ENCODE measurements around the gene POU3F2. TPM values are rescaled to one million over a fixed set of nuclear protein-coding genes. Genes with fewer than 3 reads are reported as not detected.

POU3F2 gene
- polyA plus RNA-seq, 2 of the 4 experiments (the other 2 are of a cell fraction) = not detected

- TF ChIP-seq CTCF (IDR thresholded peaks at IDR 0.05) = no peak
- TF ChIP-seq EP300 (IDR thresholded peaks at IDR 0.05) = no peak
- TF ChIP-seq NR3C1 (IDR thresholded peaks at IDR 0.05) = no peak
These were observed 30.1 kb downstream of the POU3F2 start (continued) for GRCh38 chr6:98864497-98864896.

GRCh38 chr6:98871057-98871456, 36.7 kb downstream of the POU3F2 start:
- Histone ChIP-seq H3K27ac (no peak overlapping the region), H3K4me3 (no peak overlapping the region), H3K4me2 (no peak overlapping the region), H3K4me1 (no peaks in the 10 kb centered on the region), H3K9me3 (no peaks in the 10 kb centered on the region)
- ChIA-PET CTCF (no interaction called here), POLR2A (no interaction called here)
- DNase-seq (ENCODE audit: low read depth in 1 of 2, low spot score in 1 of 2) = no peak
- 64% methylated on average over 3 of the region's 3 CpGs for WGBS (ENCODE audit: missing lambda C conversion rate)
- FAIRE-seq = no peak
- ATAC-seq = no peak
- TF ChIP-seq GATA3 (IDR thresholded peaks at IDR 0.05; ENCODE audit: borderline replicate concordance) = no peak
- no peak for TF ChIP-seq JUN (IDR thresholded peaks at IDR 0.05)
- no peak for TF ChIP-seq FOSL2 (IDR thresholded peaks at IDR 0.05)
- no peak for TF ChIP-seq FOSL2 (CRISPR knock-in tag; IDR thresholded peaks at IDR 0.05)
- no peak for TF ChIP-seq HOXA7 (CRISPR knock-in tag; IDR thresholded peaks at IDR 0.05)
- TF ChIP-seq CHD4 (IDR thresholded peaks at IDR 0.05; ENCODE audit: borderline replicate concordance) = no peak
- no peak for TF ChIP-seq CBX2 (IDR thresholded peaks at IDR 0.05; ENCODE audit: borderline replicate concordance, low read depth)

GRCh38 chr6:98871821-98872220, 37.4 kb downstream of the POU3F2 start:
- ATAC-seq = no peak
- CTCF ChIA-PET = no interaction called here
- 77% methylated on average over 3 of the region's 3 CpGs for WGBS (ENCODE audit: missing lambda C conversion rate)
- no peak for DNase-seq (ENCODE audit: low read depth in 1 of 2, low spot score in 1 of 2)
- no peak overlapping the region for H3K4me2 ChIP-seq
- no peak for TF ChIP-seq POLR2A (IDR thresholded peaks at IDR 0.05; ENCODE audit: low read length)
- TF ChIP-seq CTCF (IDR thresholded peaks at IDR 0.05) = no peak
- no peak for TF ChIP-seq PBX3 (IDR thresholded peaks at IDR 0.05)
- TF ChIP-seq SMC3 (IDR thresholded peaks at IDR 0.05) = no peak
- no peak for TF ChIP-seq MAFK (IDR thresholded peaks at IDR 0.05; ENCODE audit: partially characterized antibody)
- no peak for TF ChIP-seq PHF8 (IDR thresholded peaks at IDR 0.05; ENCODE audit: borderline replicate concordance, low read depth)
- TF ChIP-seq JUNB (IDR thresholded peaks at IDR 0.05) = no peak
- no peak for TF ChIP-seq HEYL (CRISPR knock-in tag; IDR thresholded peaks at IDR 0.05)
- TF ChIP-seq CBX2 (IDR thresholded peaks at IDR 0.05; ENCODE audit: borderline replicate concordance, low read depth) = no peak
- no peak for TF ChIP-seq RARB (CRISPR knock-in tag; IDR thresholded peaks at IDR 0.05)
- TF ChIP-seq USF2 (IDR thresholded peaks at IDR 0.05) = no peak
- no peak for TF ChIP-seq GATA3 (IDR thresholded peaks at IDR 0.05; ENCODE audit: borderline replicate concordance)
- TF ChIP-seq HMGXB4 (CRISPR knock-in tag; IDR thresholded peaks at IDR 0.05; ENCODE audit: borderline replicate concordance) = no peak
- no peak for TF ChIP-seq RAD21 (conservative IDR thresholded peaks at IDR 0.05 in 1 of 2, IDR thresholded peaks at IDR 0.05 in 1 of 2)
- no peak for TF ChIP-seq CHD2 (IDR thresholded peaks at IDR 0.05; ENCODE audit: low read length, partially characterized antibody)
- no peak for TF ChIP-seq NFE2L2 (conservative IDR thresholded peaks at IDR 0.05; ENCODE audit: low read length)
- TF ChIP-seq CEBPB (IDR thresholded peaks at IDR 0.05) = no peak
- no peaks in the 10 kb centered on the region for H3K4me1 ChIP-seq
- POLR2A ChIA-PET = no interaction called here
- no peaks in the 10 kb centered on the region for H3K9me3 ChIP-seq
- H3K27ac ChIP-seq = no peak overlapping the region
- no peak for FAIRE-seq
- no peak overlapping the region for H3K4me3 ChIP-seq
